ENCODE results near the gene TRNAU1AP.

Gene TRNAU1AP

GRCh38 chr1:28548318-28548717, 4.6 kb upstream of the TRNAU1AP start:
- no peak for DNase-seq (ENCODE audit: extremely low spot score)
- no peak for TF ChIP-seq ZNF384 (IDR thresholded peaks at IDR 0.05)
- TF ChIP-seq LEF1 (IDR thresholded peaks at IDR 0.05; ENCODE audit: borderline replicate concordance), result no peak
- TF ChIP-seq CTBP1 (IDR thresholded peaks at IDR 0.05; ENCODE audit: borderline replicate concordance), result no peak
- ChIA-PET CTCF (no interaction called here), POLR2A (interaction anchor here (1.3 kb wide), 1 partner anchor 33 kb away, joined by 3 read pairs; no protein-coding TSS in a partner anchor)

- POLR2A ChIA-PET, result interaction anchor here (0.9 to 6.4 kb wide), 4 partner anchors 29 to 97 kb away, joined by 3 to 92 read pairs (median 3); partner anchors contain the start of gene RNU11
- TF ChIP-seq ARNT (IDR thresholded peaks at IDR 0.05) (no peak), ELF4 (IDR thresholded peaks at IDR 0.05) (no peak), TARDBP (IDR thresholded peaks at IDR 0.05) (no peak), HDGF (IDR thresholded peaks at IDR 0.05; ENCODE audit: borderline replicate concordance) (no peak), FOXK2 (IDR thresholded peaks at IDR 0.05) (no peak), FOXM1 (IDR thresholded peaks at IDR 0.05; ENCODE audit: borderline replicate concordance) (no peak), SUZ12 (IDR thresholded peaks at IDR 0.05) (no peak), SP1 (IDR thresholded peaks at IDR 0.05) (no peak), LEF1 (IDR thresholded peaks at IDR 0.05; ENCODE audit: borderline replicate concordance) (no peak), BHLHE40 (IDR thresholded peaks at IDR 0.05; ENCODE audit: borderline replicate concordance) (no peak), FOXA1 (IDR thresholded peaks at IDR 0.05) (no peak), PKNOX1 (IDR thresholded peaks at IDR 0.05) (no peak), CTBP1 (IDR thresholded peaks at IDR 0.05; ENCODE audit: borderline replicate concordance) (no peak), NFRKB (IDR thresholded peaks at IDR 0.05) (no peak), L3MBTL2 (conservative IDR thresholded peaks at IDR 0.05) (no peak), ZNF384 (IDR thresholded peaks at IDR 0.05) (no peak)
- CTCF ChIA-PET, result interaction anchor here (0.6 to 1.0 kb wide), 2 partner anchors 10 to 21 kb away, joined by 3 to 12 read pairs; no protein-coding TSS in a partner anchor
- DNase-seq (ENCODE audit: extremely low spot score), result no peak
These were observed 1.5 kb upstream of the TRNAU1AP start for GRCh38 chr1:28551381-28551780.

GRCh38 chr1:28560886-28561285, 8.0 kb downstream of the TRNAU1AP start:
- CTCF ChIA-PET, result no interaction called here
- no peak for DNase-seq (ENCODE audit: extremely low spot score)
- TF ChIP-seq FOXA1 (IDR thresholded peaks at IDR 0.05), result no peak
- TF ChIP-seq CTBP1 (IDR thresholded peaks at IDR 0.05; ENCODE audit: borderline replicate concordance), result no peak
- TF ChIP-seq ELF4 (IDR thresholded peaks at IDR 0.05), result no peak
- TF ChIP-seq FOXM1 (IDR thresholded peaks at IDR 0.05; ENCODE audit: borderline replicate concordance), result no peak
- no peak for TF ChIP-seq SUZ12 (IDR thresholded peaks at IDR 0.05)
- no peak for TF ChIP-seq BHLHE40 (IDR thresholded peaks at IDR 0.05; ENCODE audit: borderline replicate concordance)
- no peak for TF ChIP-seq ARNT (IDR thresholded peaks at IDR 0.05)
- TF ChIP-seq PKNOX1 (IDR thresholded peaks at IDR 0.05), result no peak
- no peak for TF ChIP-seq FOXK2 (IDR thresholded peaks at IDR 0.05)
- no peak for TF ChIP-seq ZNF384 (IDR thresholded peaks at IDR 0.05)
- POLR2A ChIA-PET, result interaction anchor here (1.5 kb wide), 2 partner anchors 18 to 21 kb away, joined by 4 to 5 read pairs; no protein-coding TSS in a partner anchor

GRCh38 chr1:28564310-28564709, 11.4 kb downstream of the TRNAU1AP start:
- ChIA-PET CTCF (interaction anchor here (0.6 kb wide), 1 partner anchor 45 kb away, joined by 4 read pairs; no protein-coding TSS in a partner anchor), POLR2A (interaction anchor here (1.4 to 2.6 kb wide), 2 partner anchors 11 to 17 kb away, joined by 4 to 12 read pairs; no protein-coding TSS in a partner anchor)
- DNase-seq (ENCODE audit: extremely low spot score), result no peak
- TF ChIP-seq SP1 (IDR thresholded peaks at IDR 0.05), result no peak
- no peak for TF ChIP-seq ZNF384 (IDR thresholded peaks at IDR 0.05)
- TF ChIP-seq FOXM1 (IDR thresholded peaks at IDR 0.05; ENCODE audit: borderline replicate concordance), result no peak
- TF ChIP-seq FOXK2 (IDR thresholded peaks at IDR 0.05), result no peak

GRCh38 chr1:28565040-28565439, 12.2 kb downstream of the TRNAU1AP start:
- ChIA-PET POLR2A (interaction anchor here (1.4 to 2.6 kb wide), 2 partner anchors 12 to 17 kb away, joined by 4 to 12 read pairs; no protein-coding TSS in a partner anchor), CTCF (no interaction called here)
- DNase-seq (ENCODE audit: extremely low spot score), result no peak
- TF ChIP-seq BHLHE40 (IDR thresholded peaks at IDR 0.05; ENCODE audit: borderline replicate concordance) (no peak), NFRKB (IDR thresholded peaks at IDR 0.05) (no peak), PKNOX1 (IDR thresholded peaks at IDR 0.05) (no peak), L3MBTL2 (conservative IDR thresholded peaks at IDR 0.05) (no peak), SUZ12 (IDR thresholded peaks at IDR 0.05) (no peak), ARNT (IDR thresholded peaks at IDR 0.05) (no peak), FOXA1 (IDR thresholded peaks at IDR 0.05) (no peak), ZNF384 (IDR thresholded peaks at IDR 0.05) (no peak), CTBP1 (IDR thresholded peaks at IDR 0.05; ENCODE audit: borderline replicate concordance) (no peak)

- DNase-seq (ENCODE audit: extremely low spot score), result no peak
- POLR2A ChIA-PET, result no interaction called here
- CTCF ChIA-PET, result no interaction called here
- TF ChIP-seq BHLHE40 (IDR thresholded peaks at IDR 0.05; ENCODE audit: borderline replicate concordance) (no peak), PKNOX1 (IDR thresholded peaks at IDR 0.05) (no peak), NFRKB (IDR thresholded peaks at IDR 0.05) (no peak), FOXA1 (IDR thresholded peaks at IDR 0.05) (no peak), ARNT (IDR thresholded peaks at IDR 0.05) (no peak)
These were observed 12.8 kb downstream of the TRNAU1AP start for GRCh38 chr1:28565726-28566125.
